NB4 (cell line): Measurements from ENCODE around the gene PLA2G2C.

Source experiments
- POLR2A ChIP-seq: IDR thresholded peaks from 2 replicates; pipeline ENCODE4 v1.6.1; 2011; ENCODE audit warnings: mild to moderate bottlenecking; ENCODE audit not compliant: insufficient read length; ENCODE audit errors: extremely low read depth
- TF ChIP-seq, protein P1 (sequence below): IDR thresholded peaks from one replicate; pipeline ENCODE4 v1.5.1; 2012; ENCODE audit warnings: low read depth, low read length
- TF ChIP-seq, protein P2 (sequence below): IDR thresholded peaks from 2 replicates; pipeline ENCODE4 v1.6.1; 2011; ENCODE audit warnings: low read depth, low read length

- TF ChIP-seq POLR2A = no peak
- TF ChIP-seq, protein P1, sequence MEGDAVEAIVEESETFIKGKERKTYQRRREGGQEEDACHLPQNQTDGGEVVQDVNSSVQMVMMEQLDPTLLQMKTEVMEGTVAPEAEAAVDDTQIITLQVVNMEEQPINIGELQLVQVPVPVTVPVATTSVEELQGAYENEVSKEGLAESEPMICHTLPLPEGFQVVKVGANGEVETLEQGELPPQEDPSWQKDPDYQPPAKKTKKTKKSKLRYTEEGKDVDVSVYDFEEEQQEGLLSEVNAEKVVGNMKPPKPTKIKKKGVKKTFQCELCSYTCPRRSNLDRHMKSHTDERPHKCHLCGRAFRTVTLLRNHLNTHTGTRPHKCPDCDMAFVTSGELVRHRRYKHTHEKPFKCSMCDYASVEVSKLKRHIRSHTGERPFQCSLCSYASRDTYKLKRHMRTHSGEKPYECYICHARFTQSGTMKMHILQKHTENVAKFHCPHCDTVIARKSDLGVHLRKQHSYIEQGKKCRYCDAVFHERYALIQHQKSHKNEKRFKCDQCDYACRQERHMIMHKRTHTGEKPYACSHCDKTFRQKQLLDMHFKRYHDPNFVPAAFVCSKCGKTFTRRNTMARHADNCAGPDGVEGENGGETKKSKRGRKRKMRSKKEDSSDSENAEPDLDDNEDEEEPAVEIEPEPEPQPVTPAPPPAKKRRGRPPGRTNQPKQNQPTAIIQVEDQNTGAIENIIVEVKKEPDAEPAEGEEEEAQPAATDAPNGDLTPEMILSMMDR = no peak
- TF ChIP-seq, protein P2, sequence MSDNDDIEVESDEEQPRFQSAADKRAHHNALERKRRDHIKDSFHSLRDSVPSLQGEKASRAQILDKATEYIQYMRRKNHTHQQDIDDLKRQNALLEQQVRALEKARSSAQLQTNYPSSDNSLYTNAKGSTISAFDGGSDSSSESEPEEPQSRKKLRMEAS = no peak
Measured at GRCh38 chr1:20169932-20170331, 16.4 kb downstream of the PLA2G2C start.
